ENCODE data around the gene TBC1D1. TPM values are rescaled to one million over a fixed set of nuclear protein-coding genes. Genes with fewer than 3 reads are reported as not detected.

Gene TBC1D1
- total RNA-seq, 1 experiment from 2014 or later, result 28.5 TPM

GRCh38 chr4:37988670-37989069 lies 97.8 kb downstream of the TBC1D1 start:
- Histone ChIP-seq H3K4me3 (ENCODE audit: low read depth, low read length) (no peak overlapping the region), H3K27me3 (replicated peaks; ENCODE audit: control insufficient read depth, insufficient read depth, low read length) (no peaks in the 10 kb centered on the region), H3K9me3 (no peaks in the 10 kb centered on the region), H3K4me1 (peaks cover 22% of the 10 kb centered on the region), H3K36me3 (ENCODE audit: control insufficient read depth, insufficient read depth, low read length) (no peaks in the 10 kb centered on the region)
- Mint-ChIP-seq H3K27me3 (ENCODE audit: insufficient read depth, unreplicated experiment) (no peaks in the 10 kb centered on the region), H3K4me1 (ENCODE audit: low read depth, unreplicated experiment) (peaks cover 26% of the 10 kb centered on the region), H3K27ac (ENCODE audit: unreplicated experiment) (peak overlapping the region; percentile 12), H3K4me3 (ENCODE audit: unreplicated experiment) (peak overlapping the region; percentile 14), H3K9me3 (ENCODE audit: unreplicated experiment) (peaks cover 10% of the 10 kb centered on the region), H3K36me3 (ENCODE audit: insufficient read depth, unreplicated experiment) (peaks cover 6% of the 10 kb centered on the region)
- peak; percentile 54 to 60 for DNase-seq
- CTCF ChIA-PET, result no interaction called here
- intact Hi-C loops (cut with micrococcal nuclease; ENCODE audit: unreplicated experiment), result no loop called here
- no peak for TF ChIP-seq CTCF (IDR thresholded peaks at IDR 0.05; ENCODE audit: insufficient read depth in 1 of 2, low read depth in 1 of 2, low read length in 1 of 2, severe bottlenecking in 1 of 2, unreplicated experiment in 1 of 2)
- POLR2A ChIA-PET, result no interaction called here
- BruUV-seq (replicated peaks), result no TSS peak

- ChIA-PET POLR2A (no interaction called here), CTCF (no interaction called here)
- H3K4me1 ChIP-seq, result peaks cover 22% of the 10 kb centered on the region
- Mint-ChIP-seq H3K4me3 (ENCODE audit: unreplicated experiment) (peak overlapping the region; percentile 14), H3K9me3 (ENCODE audit: unreplicated experiment) (peaks cover 10% of the 10 kb centered on the region), H3K27me3 (ENCODE audit: insufficient read depth, unreplicated experiment) (no peaks in the 10 kb centered on the region), H3K4me1 (ENCODE audit: low read depth, unreplicated experiment) (peaks cover 26% of the 10 kb centered on the region), H3K27ac (ENCODE audit: unreplicated experiment) (peak overlapping the region; percentile 12), H3K36me3 (ENCODE audit: insufficient read depth, unreplicated experiment) (peaks cover 6% of the 10 kb centered on the region)
- intact Hi-C loops (cut with micrococcal nuclease; ENCODE audit: unreplicated experiment), result no loop called here
- no peaks in the 10 kb centered on the region for H3K9me3 ChIP-seq
- no peaks in the 10 kb centered on the region for H3K36me3 ChIP-seq (ENCODE audit: control insufficient read depth, insufficient read depth, low read length)
- BruUV-seq (replicated peaks), result no TSS peak
- no peak for DNase-seq
- H3K4me3 ChIP-seq (ENCODE audit: low read depth, low read length), result no peak overlapping the region
- no peak for TF ChIP-seq CTCF (IDR thresholded peaks at IDR 0.05; ENCODE audit: insufficient read depth in 1 of 2, low read depth in 1 of 2, low read length in 1 of 2, severe bottlenecking in 1 of 2, unreplicated experiment in 1 of 2)
- H3K27me3 ChIP-seq (replicated peaks; ENCODE audit: control insufficient read depth, insufficient read depth, low read length), result no peaks in the 10 kb centered on the region
These were observed 98.7 kb downstream of the TBC1D1 start for GRCh38 chr4:37989398-37990260.

- DNase-seq, result no peak
- H3K27me3 Mint-ChIP-seq (ENCODE audit: insufficient read depth, unreplicated experiment), result no peaks in the 10 kb centered on the region
- H3K4me3 Mint-ChIP-seq (ENCODE audit: unreplicated experiment), result no peak overlapping the region
- ChIA-PET POLR2A (no interaction called here), CTCF (no interaction called here)
- H3K36me3 Mint-ChIP-seq (ENCODE audit: insufficient read depth, unreplicated experiment), result peaks cover 6% of the 10 kb centered on the region
- Histone ChIP-seq H3K27me3 (replicated peaks; ENCODE audit: control insufficient read depth, insufficient read depth, low read length) (no peaks in the 10 kb centered on the region), H3K36me3 (ENCODE audit: control insufficient read depth, insufficient read depth, low read length) (no peaks in the 10 kb centered on the region), H3K4me3 (ENCODE audit: low read depth, low read length) (no peak overlapping the region), H3K9me3 (no peaks in the 10 kb centered on the region), H3K4me1 (peaks cover 22% of the 10 kb centered on the region)
- no TSS peak for BruUV-seq (replicated peaks)
- H3K9me3 Mint-ChIP-seq (ENCODE audit: unreplicated experiment), result peaks cover 10% of the 10 kb centered on the region
- TF ChIP-seq CTCF (IDR thresholded peaks at IDR 0.05; ENCODE audit: insufficient read depth in 1 of 2, low read depth in 1 of 2, low read length in 1 of 2, severe bottlenecking in 1 of 2, unreplicated experiment in 1 of 2), result no peak
- peaks cover 26% of the 10 kb centered on the region for H3K4me1 Mint-ChIP-seq (ENCODE audit: low read depth, unreplicated experiment)
- no peak overlapping the region for H3K27ac Mint-ChIP-seq (ENCODE audit: unreplicated experiment)
- intact Hi-C loops (cut with micrococcal nuclease; ENCODE audit: unreplicated experiment), result no loop called here
These were observed 99.9 kb downstream of the TBC1D1 start for GRCh38 chr4:37990731-37991245.

All from Caco-2 (cell line).